ENCODE measurements around the gene NR2E3. TPM values are rescaled to one million over a fixed set of nuclear protein-coding genes. Genes with fewer than 3 reads are reported as not detected.

The NR2E3 gene
- total RNA-seq, 1 experiment from 2014 or later = 0.77 TPM

DNA sequence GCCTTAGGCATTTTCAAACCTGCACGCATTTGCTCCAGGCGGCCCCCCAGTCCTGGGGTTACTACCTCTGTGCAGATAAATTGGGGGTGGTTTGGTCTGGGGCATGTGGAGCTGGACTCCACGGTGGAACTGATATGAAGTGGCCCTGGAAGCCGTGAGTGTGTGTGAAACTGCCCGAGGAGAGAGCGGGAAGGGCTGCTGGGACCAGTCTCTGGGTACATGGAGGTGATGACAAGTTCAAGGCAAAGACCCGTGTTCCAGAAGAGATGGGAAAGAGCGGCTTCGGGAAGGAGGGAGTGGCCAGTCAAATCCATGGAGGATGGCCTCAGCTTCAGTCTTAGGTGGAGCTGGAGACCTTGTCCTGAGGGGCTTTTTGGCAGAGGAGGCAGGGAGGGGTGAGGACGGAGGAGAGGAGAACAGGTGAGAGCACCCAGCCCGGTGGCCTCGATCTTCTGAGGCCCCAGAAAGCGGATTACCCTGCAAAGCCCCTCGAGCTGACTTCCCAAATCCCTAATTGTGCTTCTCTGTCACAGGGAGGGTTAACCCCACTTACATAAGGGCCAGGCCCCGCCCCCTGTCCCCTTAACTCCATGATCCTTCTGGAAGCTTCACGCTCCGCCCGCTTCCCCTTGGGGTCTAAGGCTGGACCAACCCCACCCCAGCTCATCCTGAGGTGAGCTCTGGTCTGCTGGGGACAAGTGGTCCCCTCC lies 1.9 kb upstream of the NR2E3 start:
- ChIA-PET CTCF (no interaction called here), POLR2A (ENCODE audit: unreplicated experiment) (no interaction called here)
- H3K27me3 ChIP-seq (ENCODE audit: low read length) = no peaks in the 10 kb centered on the region
- H3K27ac ChIP-seq (ENCODE audit: low read length) = no peak overlapping the region
- H3F3A ChIP-seq (ENCODE audit: low read length, unreplicated experiment) = no peaks in the 10 kb centered on the region
- no peak overlapping the region for H3K4me2 ChIP-seq (ENCODE audit: low read length)
- no peaks in the 10 kb centered on the region for H3K9me3 ChIP-seq (ENCODE audit: low read length)
- no peaks in the 10 kb centered on the region for H3K36me3 ChIP-seq (ENCODE audit: low read depth, low read length)
- no peak overlapping the region for H2AFZ ChIP-seq (ENCODE audit: low read length)
- intact Hi-C loops (cut with micrococcal nuclease) = loop anchor here (10.0 kb wide), 2 partner anchors 244 to 834 kb away; no protein-coding TSS in a partner anchor
- no peaks in the 10 kb centered on the region for H3K79me2 ChIP-seq (ENCODE audit: low read length)
- no peak overlapping the region for H3K9ac ChIP-seq (ENCODE audit: low read length)
- H4K20me1 ChIP-seq (ENCODE audit: low read length) = no peaks in the 10 kb centered on the region
- H3K4me3 ChIP-seq (ENCODE audit: low read length) = no peak overlapping the region
- H3K4me1 ChIP-seq (ENCODE audit: insufficient read depth, low read length) = peaks cover 11% of the 10 kb centered on the region
- no peak for DNase-seq
- ATAC-seq = no peak
- H3K9me2 ChIP-seq (replicated peaks; ENCODE audit: low read length) = no peaks in the 10 kb centered on the region
- no TSS peak for BruUV-seq (replicated peaks)
- TF ChIP-seq EZH2phosphoT487 (IDR thresholded peaks at IDR 0.05; ENCODE audit: borderline replicate concordance, low read length) (no peak), EZH2 (IDR thresholded peaks at IDR 0.05; ENCODE audit: low read length, unreplicated experiment) (no peak)
- TF ChIP-seq, protein P1, sequence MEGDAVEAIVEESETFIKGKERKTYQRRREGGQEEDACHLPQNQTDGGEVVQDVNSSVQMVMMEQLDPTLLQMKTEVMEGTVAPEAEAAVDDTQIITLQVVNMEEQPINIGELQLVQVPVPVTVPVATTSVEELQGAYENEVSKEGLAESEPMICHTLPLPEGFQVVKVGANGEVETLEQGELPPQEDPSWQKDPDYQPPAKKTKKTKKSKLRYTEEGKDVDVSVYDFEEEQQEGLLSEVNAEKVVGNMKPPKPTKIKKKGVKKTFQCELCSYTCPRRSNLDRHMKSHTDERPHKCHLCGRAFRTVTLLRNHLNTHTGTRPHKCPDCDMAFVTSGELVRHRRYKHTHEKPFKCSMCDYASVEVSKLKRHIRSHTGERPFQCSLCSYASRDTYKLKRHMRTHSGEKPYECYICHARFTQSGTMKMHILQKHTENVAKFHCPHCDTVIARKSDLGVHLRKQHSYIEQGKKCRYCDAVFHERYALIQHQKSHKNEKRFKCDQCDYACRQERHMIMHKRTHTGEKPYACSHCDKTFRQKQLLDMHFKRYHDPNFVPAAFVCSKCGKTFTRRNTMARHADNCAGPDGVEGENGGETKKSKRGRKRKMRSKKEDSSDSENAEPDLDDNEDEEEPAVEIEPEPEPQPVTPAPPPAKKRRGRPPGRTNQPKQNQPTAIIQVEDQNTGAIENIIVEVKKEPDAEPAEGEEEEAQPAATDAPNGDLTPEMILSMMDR (conservative IDR thresholded peaks at IDR 0.05; ENCODE audit: low read depth, low read length) = no peak

DNA sequence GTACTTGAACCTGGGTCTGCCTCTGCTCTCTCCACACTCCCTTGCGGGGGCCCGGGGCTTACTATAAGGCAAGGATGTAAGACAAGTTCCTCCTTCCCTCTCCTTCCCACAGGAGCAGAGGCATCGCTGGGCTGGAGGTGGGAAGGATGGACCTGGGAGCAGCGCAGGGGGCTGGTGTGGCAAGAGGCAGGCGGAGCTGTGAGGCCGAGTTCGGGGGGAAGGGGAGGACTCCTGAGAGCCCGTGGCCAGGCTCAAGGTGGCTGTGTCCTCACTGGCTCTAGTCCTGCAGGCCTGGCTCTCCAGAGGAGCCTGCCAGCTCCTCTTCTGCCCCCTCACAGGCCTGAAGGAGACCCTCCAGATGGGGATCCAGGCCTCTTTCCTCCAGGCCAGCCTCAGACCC lies 1.0 kb upstream of the NR2E3 start:
- H3K9ac ChIP-seq (ENCODE audit: low read length) = no peak overlapping the region
- H3K4me3 ChIP-seq (ENCODE audit: low read length) = no peak overlapping the region
- H3K9me3 ChIP-seq (ENCODE audit: low read length) = no peaks in the 10 kb centered on the region
- no peaks in the 10 kb centered on the region for H3K36me3 ChIP-seq (ENCODE audit: low read depth, low read length)
- no peaks in the 10 kb centered on the region for H4K20me1 ChIP-seq (ENCODE audit: low read length)
- H3K4me1 ChIP-seq (ENCODE audit: insufficient read depth, low read length) = peaks cover 11% of the 10 kb centered on the region
- no TSS peak for BruUV-seq (replicated peaks)
- TF ChIP-seq, protein P1 (conservative IDR thresholded peaks at IDR 0.05; ENCODE audit: low read depth, low read length) = no peak
- TF ChIP-seq EZH2 (IDR thresholded peaks at IDR 0.05; ENCODE audit: low read length, unreplicated experiment) (no peak), EZH2phosphoT487 (IDR thresholded peaks at IDR 0.05; ENCODE audit: borderline replicate concordance, low read length) (no peak)
- DNase-seq (no peak), ATAC-seq (no peak)
- no peak overlapping the region for H3K4me2 ChIP-seq (ENCODE audit: low read length)
- H3K79me2 ChIP-seq (ENCODE audit: low read length) = no peaks in the 10 kb centered on the region
- no peak overlapping the region for H3K27ac ChIP-seq (ENCODE audit: low read length)
- CTCF ChIA-PET = no interaction called here
- H3K9me2 ChIP-seq (replicated peaks; ENCODE audit: low read length) = no peaks in the 10 kb centered on the region
- no peak overlapping the region for H2AFZ ChIP-seq (ENCODE audit: low read length)
- H3F3A ChIP-seq (ENCODE audit: low read length, unreplicated experiment) = no peaks in the 10 kb centered on the region
- POLR2A ChIA-PET (ENCODE audit: unreplicated experiment) = no interaction called here
- intact Hi-C loops (cut with micrococcal nuclease) = loop anchor here (10.0 kb wide), 2 partner anchors 245 to 835 kb away; no protein-coding TSS in a partner anchor
- H3K27me3 ChIP-seq (ENCODE audit: low read length) = no peaks in the 10 kb centered on the region

DNA sequence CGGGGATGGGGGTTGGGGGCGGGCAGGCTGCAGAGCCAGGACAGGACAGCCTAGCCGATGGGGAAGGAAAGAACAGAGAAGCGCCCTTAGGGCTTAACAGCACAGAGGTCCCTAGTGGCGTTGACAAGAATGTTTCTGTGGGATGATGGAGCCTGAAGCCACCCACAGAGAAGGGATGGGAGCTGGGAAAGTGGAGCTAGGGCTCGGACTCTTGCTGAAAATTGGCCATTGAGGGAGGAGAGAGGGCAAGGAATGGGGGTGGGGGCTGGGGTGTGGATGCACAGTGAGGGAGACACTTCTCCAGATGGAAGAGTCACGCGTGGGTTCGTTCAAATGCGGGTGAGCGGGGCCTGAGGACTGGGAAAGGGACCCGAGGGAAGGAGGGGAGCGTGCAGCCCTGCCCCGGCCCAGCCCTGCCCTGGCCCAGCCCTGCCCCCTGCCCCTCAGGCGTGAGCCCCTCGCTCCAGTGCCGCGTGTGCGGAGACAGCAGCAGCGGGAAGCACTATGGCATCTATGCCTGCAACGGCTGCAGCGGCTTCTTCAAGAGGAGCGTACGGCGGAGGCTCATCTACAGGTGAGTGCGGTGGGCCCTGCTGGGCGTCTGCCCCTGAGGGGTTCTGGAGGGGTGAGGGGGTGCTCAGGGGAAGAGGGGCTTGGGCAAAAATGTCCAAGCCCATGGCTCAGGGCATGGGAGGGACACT lies 832 bp downstream of the NR2E3 start:
- no peak overlapping the region for H3K9ac ChIP-seq (ENCODE audit: low read length)
- H3K36me3 ChIP-seq (ENCODE audit: low read depth, low read length) = no peaks in the 10 kb centered on the region
- POLR2A ChIA-PET (ENCODE audit: unreplicated experiment) = no interaction called here
- no peaks in the 10 kb centered on the region for H3K9me3 ChIP-seq (ENCODE audit: low read length)
- no peaks in the 10 kb centered on the region for H3K79me2 ChIP-seq (ENCODE audit: low read length)
- no peaks in the 10 kb centered on the region for H3K27me3 ChIP-seq (ENCODE audit: low read length)
- intact Hi-C loops (cut with micrococcal nuclease) = no loop called here
- no peaks in the 10 kb centered on the region for H4K20me1 ChIP-seq (ENCODE audit: low read length)
- no peak for DNase-seq
- no peaks in the 10 kb centered on the region for H3K9me2 ChIP-seq (replicated peaks; ENCODE audit: low read length)
- H3F3A ChIP-seq (ENCODE audit: low read length, unreplicated experiment) = no peaks in the 10 kb centered on the region
- CTCF ChIA-PET = no interaction called here
- ATAC-seq = no peak
- no peak overlapping the region for H2AFZ ChIP-seq (ENCODE audit: low read length)
- no TSS peak for BruUV-seq (replicated peaks)
- no peak overlapping the region for H3K4me2 ChIP-seq (ENCODE audit: low read length)
- H3K27ac ChIP-seq (ENCODE audit: low read length) = no peak overlapping the region
- no peak overlapping the region for H3K4me3 ChIP-seq (ENCODE audit: low read length)
- TF ChIP-seq, protein P1 (conservative IDR thresholded peaks at IDR 0.05; ENCODE audit: low read depth, low read length) = no peak
- TF ChIP-seq EZH2phosphoT487 (IDR thresholded peaks at IDR 0.05; ENCODE audit: borderline replicate concordance, low read length) (no peak), EZH2 (IDR thresholded peaks at IDR 0.05; ENCODE audit: low read length, unreplicated experiment) (no peak)
- peaks cover 8% of the 10 kb centered on the region for H3K4me1 ChIP-seq (ENCODE audit: insufficient read depth, low read length)
